GM12872 (cell line): ENCODE data around the gene GRAMD1A.

Experiments used
- CTCF ChIP-seq: IDR thresholded peaks from 3 replicates; pipeline ENCODE4 v1.5.1; 2011; ENCODE audit warnings: low read depth, mild to moderate bottlenecking, low read length, moderate library complexity; ENCODE audit not compliant: insufficient read depth

GRAMD1A gene

GRCh38 chr19:35066691-35067563 is 66.8 kb downstream of the GRAMD1A start:
- peak; percentile 92 for TF ChIP-seq CTCF

- TF ChIP-seq CTCF = no peak
These were observed 69.0 kb downstream of the GRAMD1A start for GRCh38 chr19:35068941-35069634.

- no peak for TF ChIP-seq CTCF
These were observed 69.6 kb downstream of the GRAMD1A start for GRCh38 chr19:35069696-35070095.

GRCh38 chr19:35070471-35070870 is 70.3 kb downstream of the GRAMD1A start:
- no peak for TF ChIP-seq CTCF

DNA sequence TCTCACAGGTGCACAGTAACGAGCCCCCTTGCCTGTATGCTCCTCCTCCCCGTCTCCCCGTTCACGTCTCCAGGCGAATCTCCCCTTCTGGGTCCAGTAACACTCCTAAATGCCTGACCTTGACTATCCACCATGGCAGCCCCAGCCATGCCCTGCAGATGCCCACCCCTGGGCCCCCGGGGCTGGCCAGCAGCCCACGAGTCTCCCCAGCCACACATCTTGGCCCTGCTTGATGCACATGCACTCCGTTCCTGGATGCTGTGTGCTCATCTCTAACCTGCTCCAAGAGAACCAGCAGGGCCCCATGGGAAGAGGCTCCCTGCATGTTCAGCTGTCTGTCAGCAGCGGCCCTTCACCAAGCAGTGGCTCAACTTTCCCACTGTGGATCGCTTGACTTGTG is 73.4 kb downstream of the GRAMD1A start:
- no peak for TF ChIP-seq CTCF

DNA sequence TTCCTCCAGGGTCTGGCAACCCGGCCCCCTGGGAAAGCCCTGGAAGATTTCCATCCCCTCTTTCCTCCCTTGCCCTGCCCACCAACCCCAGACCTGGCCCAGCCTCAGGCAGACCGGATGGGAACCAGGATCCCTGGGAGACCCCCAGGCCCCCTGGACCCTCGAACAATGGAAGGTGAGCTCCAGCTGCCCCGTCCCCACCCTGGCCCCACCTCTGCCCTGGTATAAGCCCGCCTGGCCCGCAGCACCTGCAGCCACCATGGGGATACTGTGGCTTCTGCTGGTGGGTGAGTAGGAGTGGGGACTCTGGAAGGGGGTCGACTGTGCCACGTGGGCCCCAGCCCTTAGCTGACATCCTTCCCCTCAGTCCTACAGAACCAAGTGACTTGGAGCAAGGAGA is 73.8 kb downstream of the GRAMD1A start:
- no peak for TF ChIP-seq CTCF

- TF ChIP-seq CTCF = no peak
These were observed 74.5 kb downstream of the GRAMD1A start for GRCh38 chr19:35074426-35075201.
